GM18507 (cell line): ENCODE data around the gene CCDC33.

Experiments used
- DNase-seq: peaks from one replicate; pipeline ENCODE4 v3.0.0; 2011; ENCODE audit warnings: low read depth; ENCODE audit not compliant: insufficient read length; ENCODE audit errors: extremely low spot score
- FAIRE-seq: peaks from 2 replicates; lab custom pipeline; 2011; peaks lifted over from hg19 to GRCh38; lab: Jason Lieb, UNC

Gene CCDC33

GRCh38 chr15:74383695-74384565 is 147.8 kb downstream of the CCDC33 start:
- peak; percentile 70 for DNase-seq
- peak; percentile 99 for FAIRE-seq

GRCh38 chr15:74384566-74384880 is 148.4 kb downstream of the CCDC33 start:
- no peak for FAIRE-seq
- no peak for DNase-seq

GRCh38 chr15:74384881-74385643 is 148.9 kb downstream of the CCDC33 start:
- no peak for FAIRE-seq
- DNase-seq: peak; percentile 64

- no peak for DNase-seq
These were observed 149.6 kb downstream of the CCDC33 start for GRCh38 chr15:74385733-74386132.

More at GRCh38 chr15:74385733-74386132, 149.6 kb downstream of the CCDC33 start:
- FAIRE-seq: no peak
